HepG2 (cell line): ENCODE results near the gene PRKAG3. TPM values are rescaled to one million over a fixed set of nuclear protein-coding genes. Genes with fewer than 3 reads are reported as not detected.

Experiments used
- ARID2 ChIP-seq: sonication (generic); formaldehyde crosslinking; IDR thresholded peaks from 2 replicates; pipeline ENCODE4 v1.8.1; 2022; ENCODE audit warnings: mild to moderate bottlenecking, missing genetic modification reagents, borderline replicate concordance
- ARNT2 ChIP-seq: sonication (generic); formaldehyde crosslinking; IDR thresholded peaks from 2 replicates; pipeline ENCODE4 v1.8.0; 2022; ENCODE audit warnings: mild to moderate bottlenecking, low read depth, missing genetic modification reagents, moderate library complexity
- ATF3 ChIP-seq: sonication (generic); formaldehyde crosslinking; IDR thresholded peaks from 2 replicates; pipeline ENCODE4 v1.4.0; 2020; ENCODE audit warnings: missing genetic modification reagents
- CAMTA2 ChIP-seq: sonication (generic); formaldehyde crosslinking; IDR thresholded peaks from 2 replicates; pipeline ENCODE4 v1.4.0; 2020; ENCODE audit warnings: mild to moderate bottlenecking, missing genetic modification reagents, borderline replicate concordance
- DNMT1 ChIP-seq: sonication (generic); formaldehyde crosslinking; IDR thresholded peaks from 2 replicates; pipeline ENCODE4 v1.5.1; 2020; ENCODE audit warnings: mild to moderate bottlenecking, missing genetic modification reagents
- ETV5 ChIP-seq: IDR thresholded peaks from 2 replicates; pipeline ENCODE4 v1.6.1; 2018; ENCODE audit warnings: missing biosample characterization, missing genetic modification reagents, inconsistent platforms, borderline replicate concordance
- FOXK2 ChIP-seq: fragments of 450-650 bp; IDR thresholded peaks from 2 replicates; pipeline ENCODE4 v1.6.1; 2016
- GABPA ChIP-seq, 2 experiments: IDR thresholded peaks; 2 replicates each; pipeline ENCODE4 v1.6.1; 2011 to 2016; ENCODE audit warnings: low read depth in 2 of 2, low read length in 1 of 2, missing biosample characterization in 1 of 2, missing genetic modification characterization in 1 of 2
- HDAC6 ChIP-seq: fragments of 200-600 bp; sonication (generic); IDR thresholded peaks from 2 replicates; pipeline ENCODE4 v1.7.0; 2017; ENCODE audit warnings: mild to moderate bottlenecking, antibody characterized with exemption, low read length, low read depth
- HMG20A ChIP-seq: IDR thresholded peaks from 2 replicates; pipeline ENCODE4 v1.6.1; 2016; ENCODE audit warnings: borderline replicate concordance
- HNF4G ChIP-seq, 2 experiments: sonication (generic) in 1 of 2; formaldehyde crosslinking in 1 of 2; IDR thresholded peaks; 2 replicates each; pipeline versions ENCODE4 v1.4.0 to v1.6.1; 2011 to 2020; ENCODE audit warnings: borderline replicate concordance in 2 of 2, low read depth in 2 of 2, mild to moderate bottlenecking in 2 of 2, low read length in 1 of 2, missing genetic modification reagents in 1 of 2, moderate library complexity in 1 of 2
- HOXA5 ChIP-seq: sonication (generic); formaldehyde crosslinking; IDR thresholded peaks from 2 replicates; pipeline ENCODE4 v1.4.0; 2020; ENCODE audit warnings: missing genetic modification reagents
- HOXD1 ChIP-seq: sonication (generic); formaldehyde crosslinking; IDR thresholded peaks from 2 replicates; pipeline ENCODE4 v1.5.0; 2020; ENCODE audit warnings: missing genetic modification reagents
- KLF16 ChIP-seq, 2 experiments: sonication (generic) in 1 of 2; formaldehyde crosslinking in 1 of 2; IDR thresholded peaks; 2 replicates each; pipeline versions ENCODE4 v1.6.1 to v1.8.0; 2016 to 2023; ENCODE audit warnings: missing genetic modification reagents in 2 of 2, missing compliant biosample characterization in 1 of 2
- NKX3-1 ChIP-seq: sonication (generic); formaldehyde crosslinking; IDR thresholded peaks from 2 replicates; pipeline ENCODE4 v1.5.0; 2020; ENCODE audit warnings: missing genetic modification reagents
- SOX5 ChIP-seq: IDR thresholded peaks from 2 replicates; pipeline ENCODE4 v1.6.1; 2016; ENCODE audit warnings: borderline replicate concordance
- TAF1 ChIP-seq: sonication (generic); formaldehyde crosslinking; IDR thresholded peaks from 2 replicates; pipeline ENCODE4 v1.4.0; 2020; ENCODE audit warnings: missing genetic modification reagents
- TP53 ChIP-seq: sonication (generic); formaldehyde crosslinking; conservative IDR thresholded peaks from 2 replicates; pipeline ENCODE4 v1.4.0; 2020; ENCODE audit warnings: missing genetic modification reagents
- XRCC5 ChIP-seq: fragments of 200-400 bp; formaldehyde crosslinking; optimal IDR thresholded peaks from 2 replicates; pipeline ENCODE3; 2017; ENCODE audit warnings: mild to moderate bottlenecking, low read length
- ZNF10 ChIP-seq: sonication (generic); formaldehyde crosslinking; IDR thresholded peaks from 2 replicates; pipeline ENCODE4 v1.4.0; 2020; ENCODE audit warnings: mild to moderate bottlenecking, low read depth, missing genetic modification reagents, borderline replicate concordance
- ZNF124 ChIP-seq: sonication (generic); formaldehyde crosslinking; IDR thresholded peaks from 2 replicates; pipeline ENCODE4 v1.4.0; 2020; ENCODE audit warnings: missing genetic modification reagents
- ZNF234 ChIP-seq: sonication (generic); formaldehyde crosslinking; conservative IDR thresholded peaks from 2 replicates; pipeline ENCODE4 v1.5.1; 2020; ENCODE audit warnings: mild to moderate bottlenecking, missing genetic modification reagents
- ZNF333 ChIP-seq: sonication (generic); formaldehyde crosslinking; IDR thresholded peaks from 2 replicates; pipeline ENCODE4 v1.4.0; 2020; ENCODE audit warnings: mild to moderate bottlenecking, missing genetic modification reagents, borderline replicate concordance
- ZNF44 ChIP-seq: sonication (generic); formaldehyde crosslinking; IDR thresholded peaks from 2 replicates; pipeline ENCODE4 v1.5.1; 2020; ENCODE audit warnings: mild to moderate bottlenecking, missing genetic modification reagents
- ZNF530 ChIP-seq: sonication (generic); formaldehyde crosslinking; IDR thresholded peaks from 2 replicates; pipeline ENCODE4 v1.5.0; 2020; ENCODE audit warnings: low read depth, mild to moderate bottlenecking, missing genetic modification reagents
- ZNF629 ChIP-seq: sonication (generic); formaldehyde crosslinking; conservative IDR thresholded peaks from 2 replicates; pipeline ENCODE4 v1.5.0; 2020; ENCODE audit warnings: missing genetic modification reagents
- ZNF703 ChIP-seq: sonication (generic); formaldehyde crosslinking; IDR thresholded peaks from 2 replicates; pipeline ENCODE4 v1.5.1; 2020; ENCODE audit warnings: missing genetic modification reagents, mild to moderate bottlenecking, moderate library complexity, borderline replicate concordance
- ZNF800 ChIP-seq: sonication (generic); formaldehyde crosslinking; IDR thresholded peaks from 2 replicates; pipeline ENCODE4 v1.4.0; 2020; ENCODE audit warnings: missing genetic modification reagents
- ZNF839 ChIP-seq: sonication (generic); formaldehyde crosslinking; IDR thresholded peaks from 2 replicates; pipeline ENCODE4 v1.4.0; 2020; ENCODE audit warnings: missing genetic modification reagents, mild to moderate bottlenecking, borderline replicate concordance
- polyA plus RNA-seq, 8 experiments: library from polyadenylated mRNA; depleted of rRNA in 3 of 8; stranded (reverse) in 7 of 8; unstranded in 1 of 8; fragments of >200 nt; fragmentation: Illumina TruSeq in 4 of 8; extraction: Trizol in 4 of 8; gene quantifications; 2 replicates each; pipeline versions ENCODE4 v1.2.1 to v1.2.3, GENCODE V29; 2011 to 2016; ENCODE audit warnings: low read depth in 4 of 8, missing spikeins in 1 of 8, mixed read lengths in 1 of 8; ENCODE audit not compliant: insufficient read depth in 1 of 8
- total RNA-seq, 5 experiments: library from RNA; depleted of rRNA; stranded (reverse); fragments of >200 nt; fragmentation: Illumina TruSeq; extraction: Trizol; gene quantifications; 2 replicates each; pipeline ENCODE4 v1.2.3, GENCODE V29; 2016; ENCODE audit warnings: low read depth in 1 of 5

The PRKAG3 gene
- total and polyA plus RNA-seq, 2 of the 13 experiments (the other 11 are each of a cell fraction or from before 2014, with no cell fraction given) = not detected

DNA sequence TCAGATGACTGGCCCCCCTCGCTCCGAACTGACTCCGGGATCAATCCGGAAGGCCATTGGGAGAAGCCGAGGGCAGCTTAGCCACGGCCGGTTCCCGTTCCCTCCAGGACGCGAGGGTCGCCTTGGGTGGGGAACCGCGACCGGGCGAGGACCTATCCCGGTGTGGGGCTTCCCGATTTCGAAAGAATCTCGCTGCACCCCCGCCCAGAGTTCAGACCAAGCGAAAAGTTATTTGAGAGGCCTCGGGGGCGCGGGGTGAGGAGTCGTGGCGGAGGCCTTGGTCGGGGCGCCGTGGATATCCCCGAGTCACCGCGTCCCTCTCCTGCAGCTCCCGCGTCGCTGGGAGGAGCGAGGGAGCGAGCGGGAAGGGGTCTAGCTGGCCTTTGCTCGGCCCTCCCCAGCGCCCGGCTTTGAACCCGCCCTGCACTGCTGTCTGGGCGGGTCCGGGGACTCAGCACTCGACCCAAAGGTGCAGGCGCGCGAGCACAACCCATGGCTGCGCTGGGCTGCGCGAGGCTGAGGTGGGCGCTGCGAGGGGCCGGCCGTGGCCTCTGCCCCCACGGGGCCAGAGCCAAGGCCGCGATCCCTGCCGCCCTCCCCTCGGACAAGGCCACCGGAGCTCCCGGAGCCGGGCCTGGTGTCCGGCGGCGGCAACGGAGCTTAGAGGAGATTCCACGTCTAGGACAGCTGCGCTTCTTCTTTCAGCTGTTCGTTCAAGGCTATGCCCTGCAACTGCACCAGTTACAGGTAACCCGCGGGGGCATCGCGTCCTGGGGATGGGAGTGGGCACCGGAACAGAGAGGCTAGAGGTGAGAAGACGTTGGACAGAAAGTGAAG, 49.7 kb downstream of the PRKAG3 start, which contains the start of gene CYP27A1 (continued):
- TF ChIP-seq HOXD1 (CRISPR knock-in tag) (0 out of 2 replicates have a peak, but pooled peaks have one; percentile 24), ZNF44 (CRISPR knock-in tag) (peak; percentile 67), ZNF10 (CRISPR knock-in tag) (no peak), ZNF124 (peak; percentile 83), ZNF530 (CRISPR knock-in tag) (no peak), ZNF839 (CRISPR knock-in tag) (peak; percentile 88), ETV5 (CRISPR knock-in tag) (no peak), DNMT1 (CRISPR knock-in tag) (no peak; the same call in 1 of the 2 replicates), XRCC5 (peak; percentile 75), HNF4G (IDR thresholded peaks at IDR 0.05; ENCODE audit: borderline replicate concordance, low read depth, low read length) (peak; percentile 84), HNF4G (CRISPR knock-in tag; IDR thresholded peaks at IDR 0.05; ENCODE audit: borderline replicate concordance, low read depth) (peak; percentile 58; the same call in 1 of the 2 replicates), NKX3-1 (peak; percentile 97), TAF1 (CRISPR knock-in tag) (peak; percentile 97), ZNF333 (CRISPR knock-in tag) (no peak), ARID2 (CRISPR knock-in tag) (no peak; the same call in 1 of the 2 replicates), TP53 (CRISPR knock-in tag) (peak; percentile 82; the same call in 1 of the 2 replicates), ATF3 (CRISPR knock-in tag) (peak; percentile 25; the same call in 1 of the 2 replicates), HDAC6 (peak; percentile 88; the same call in 1 of the 2 replicates), HOXA5 (CRISPR knock-in tag) (peak; percentile 93), KLF16 (CRISPR knock-in tag; IDR thresholded peaks at IDR 0.05) (peak; percentile 25 to 83; a peak in 1 of 4 replicates), ZNF629 (CRISPR knock-in tag) (peak; percentile 48), FOXK2 (no peak), HMG20A (CRISPR knock-in tag) (0 out of 2 replicates have a peak, but pooled peaks have one; percentile 9), ZNF703 (peak; percentile 42; the same call in 1 of the 2 replicates), ARNT2 (CRISPR knock-in tag) (peak; percentile 92), CAMTA2 (CRISPR knock-in tag) (peak; percentile 51), ZNF800 (peak; percentile 97), ZNF234 (CRISPR knock-in tag) (0 out of 2 replicates have a peak, but pooled peaks have one; percentile 57), SOX5 (no peak; the same call in 1 of the 2 replicates), GABPA (IDR thresholded peaks at IDR 0.05; ENCODE audit: low read depth, low read length) (no peak), GABPA (CRISPR knock-in tag; IDR thresholded peaks at IDR 0.05; ENCODE audit: low read depth) (no peak; the same call in 1 of the 2 replicates)
